Ramos (cell line): Measurements from ENCODE around the gene ACTN2.

Experiments used
- in situ Hi-C: fragments of 300-500 bp; cut with MboI; formaldehyde crosslinking; loops from one replicate; pipeline ENCODE4 v1.14.3; 2022; ENCODE audit warnings: low sequenced_read_pairs; ENCODE audit not compliant: unreplicated experiment

Gene ACTN2

GRCh38 chr1:236808564-236809130 lies 122.3 kb downstream of the ACTN2 start:
- in situ Hi-C loops, result no loop called here

GRCh38 chr1:236809148-236809547 lies 122.8 kb downstream of the ACTN2 start:
- in situ Hi-C loops, result no loop called here

GRCh38 chr1:236810018-236810417 lies 123.7 kb downstream of the ACTN2 start:
- in situ Hi-C loops, result no loop called here

- in situ Hi-C loops, result no loop called here
These were observed 126.2 kb downstream of the ACTN2 start for GRCh38 chr1:236812334-236813030.
